Activated naive CD4-positive, alpha-beta T cell (primary cell): ENCODE measurements around the gene NSMCE1.
"Not testable (repeated sequence)": the region's sequence is repeated elsewhere in the genome, so short reads cannot be mapped to it uniquely, and the experiment has no call there.

Source experiments
- DNase-seq, 4 experiments: peaks; one replicate each; lab custom pipeline; 2025; lab: John Stamatoyannopoulos, UW

The NSMCE1 gene

GRCh38 chr16:27302126-27302525 is 33.6 kb upstream of the NSMCE1 start:
- no peak for DNase-seq

GRCh38 chr16:27301236-27301861 is 32.8 kb upstream of the NSMCE1 start:
- no peak for DNase-seq

GRCh38 chr16:27298132-27298531 is 29.6 kb upstream of the NSMCE1 start:
- no peak for DNase-seq

- no peak for DNase-seq
Measured at GRCh38 chr16:27293343-27293742, 24.8 kb upstream of the NSMCE1 start.

- no peak for DNase-seq
Measured at GRCh38 chr16:27291722-27292240, 23.2 kb upstream of the NSMCE1 start.

- no peak for DNase-seq
Measured at GRCh38 chr16:27291106-27291505, 22.5 kb upstream of the NSMCE1 start.

- no peak for DNase-seq
Measured at GRCh38 chr16:27290562-27290961, 22.0 kb upstream of the NSMCE1 start.

- DNase-seq, result no peak
Measured at GRCh38 chr16:27289669-27290068, 21.1 kb upstream of the NSMCE1 start.

GRCh38 chr16:27288313-27288712 is 19.7 kb upstream of the NSMCE1 start:
- DNase-seq, result not testable (repeated sequence)

- DNase-seq, result no peak
Measured at GRCh38 chr16:27287887-27288286, 19.3 kb upstream of the NSMCE1 start.

GRCh38 chr16:27287051-27287811 is 18.7 kb upstream of the NSMCE1 start:
- DNase-seq, result no peak

GRCh38 chr16:27286451-27286850 is 17.9 kb upstream of the NSMCE1 start:
- no peak for DNase-seq

- no peak for DNase-seq
Measured at GRCh38 chr16:27285676-27286196, 17.2 kb upstream of the NSMCE1 start.

- no peak for DNase-seq
Measured at GRCh38 chr16:27284865-27285675, 16.5 kb upstream of the NSMCE1 start.

- DNase-seq, result no peak
Measured at GRCh38 chr16:27281243-27281642, 12.7 kb upstream of the NSMCE1 start.

GRCh38 chr16:27275394-27275793 is 6.8 kb upstream of the NSMCE1 start:
- no peak for DNase-seq

- not testable (repeated sequence) for DNase-seq
Measured at GRCh38 chr16:27274424-27274874, 5.9 kb upstream of the NSMCE1 start.

- no peak for DNase-seq
Measured at GRCh38 chr16:27273670-27274423, 5.3 kb upstream of the NSMCE1 start.

- DNase-seq, result no peak
Measured at GRCh38 chr16:27273330-27273669, 4.7 kb upstream of the NSMCE1 start.

GRCh38 chr16:27272697-27273096 is 4.1 kb upstream of the NSMCE1 start:
- not testable (repeated sequence) for DNase-seq

GRCh38 chr16:27272076-27272475 is 3.5 kb upstream of the NSMCE1 start:
- no peak for DNase-seq

GRCh38 chr16:27270349-27270748 is 1.8 kb upstream of the NSMCE1 start:
- DNase-seq, result no peak
